ENCODE measurements around the gene CARD11.

Gene CARD11

DNA sequence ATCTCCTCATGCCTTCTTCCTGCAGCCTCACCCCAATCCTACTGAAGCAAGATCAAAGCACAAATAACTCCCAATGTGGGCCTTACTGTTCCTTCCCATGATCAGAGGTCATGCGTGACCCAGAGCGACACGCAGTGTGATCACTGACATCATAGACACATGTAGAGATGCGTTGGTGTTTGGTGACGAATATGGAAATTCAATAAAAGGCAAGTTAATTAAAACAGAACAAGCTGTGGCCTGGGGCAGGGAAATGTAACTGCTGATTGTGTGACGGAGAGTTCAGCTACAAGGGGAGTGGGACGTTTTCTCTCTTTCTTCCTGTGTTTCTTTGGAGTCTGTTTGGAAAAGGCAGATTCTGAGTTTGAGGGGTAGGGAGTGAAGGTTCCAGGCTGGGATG, 34.8 kb upstream of the CARD11 start:
- TF ChIP-seq, protein P1, sequence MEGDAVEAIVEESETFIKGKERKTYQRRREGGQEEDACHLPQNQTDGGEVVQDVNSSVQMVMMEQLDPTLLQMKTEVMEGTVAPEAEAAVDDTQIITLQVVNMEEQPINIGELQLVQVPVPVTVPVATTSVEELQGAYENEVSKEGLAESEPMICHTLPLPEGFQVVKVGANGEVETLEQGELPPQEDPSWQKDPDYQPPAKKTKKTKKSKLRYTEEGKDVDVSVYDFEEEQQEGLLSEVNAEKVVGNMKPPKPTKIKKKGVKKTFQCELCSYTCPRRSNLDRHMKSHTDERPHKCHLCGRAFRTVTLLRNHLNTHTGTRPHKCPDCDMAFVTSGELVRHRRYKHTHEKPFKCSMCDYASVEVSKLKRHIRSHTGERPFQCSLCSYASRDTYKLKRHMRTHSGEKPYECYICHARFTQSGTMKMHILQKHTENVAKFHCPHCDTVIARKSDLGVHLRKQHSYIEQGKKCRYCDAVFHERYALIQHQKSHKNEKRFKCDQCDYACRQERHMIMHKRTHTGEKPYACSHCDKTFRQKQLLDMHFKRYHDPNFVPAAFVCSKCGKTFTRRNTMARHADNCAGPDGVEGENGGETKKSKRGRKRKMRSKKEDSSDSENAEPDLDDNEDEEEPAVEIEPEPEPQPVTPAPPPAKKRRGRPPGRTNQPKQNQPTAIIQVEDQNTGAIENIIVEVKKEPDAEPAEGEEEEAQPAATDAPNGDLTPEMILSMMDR (IDR thresholded peaks at IDR 0.05) = no peak
- Histone ChIP-seq H3K36me3 (ENCODE audit: control insufficient read depth, insufficient read depth, low read length) (no peaks in the 10 kb centered on the region), H3K4me2 (ENCODE audit: low read length) (no peak overlapping the region), H3K27ac (no peak overlapping the region), H3K4me1 (no peaks in the 10 kb centered on the region), H2AFZ (no peak overlapping the region), H3K27me3 (ENCODE audit: control insufficient read depth, insufficient read depth, low read length) (no peaks in the 10 kb centered on the region), H3K79me2 (no peaks in the 10 kb centered on the region), H3K9ac (no peak overlapping the region), H3K4me3 (ENCODE audit: low read depth, low read length) (no peak overlapping the region), H3K9me3 (ENCODE audit: control insufficient read depth, low read length) (peaks cover 2% of the 10 kb centered on the region)

DNA sequence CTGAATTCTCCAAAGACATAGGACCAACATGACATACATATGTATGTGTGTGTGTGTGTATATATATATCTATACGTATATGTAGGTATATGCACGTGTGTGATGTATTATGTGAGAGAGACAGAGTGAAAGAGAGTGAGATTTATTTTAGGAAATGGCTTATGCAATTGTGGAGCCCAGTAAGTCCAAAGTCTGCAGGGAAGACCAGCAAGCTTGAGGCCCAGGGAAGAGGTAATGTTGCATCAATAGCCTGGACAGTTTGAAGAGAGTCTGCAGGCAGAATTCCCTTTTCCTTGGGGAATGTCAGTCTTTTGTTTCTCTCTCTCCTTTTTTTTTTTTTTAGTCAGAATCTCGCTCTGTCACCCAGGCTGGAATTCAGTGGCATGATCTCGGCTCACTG, 33.0 kb upstream of the CARD11 start:
- TF ChIP-seq, protein P1 (IDR thresholded peaks at IDR 0.05) = no peak

DNA sequence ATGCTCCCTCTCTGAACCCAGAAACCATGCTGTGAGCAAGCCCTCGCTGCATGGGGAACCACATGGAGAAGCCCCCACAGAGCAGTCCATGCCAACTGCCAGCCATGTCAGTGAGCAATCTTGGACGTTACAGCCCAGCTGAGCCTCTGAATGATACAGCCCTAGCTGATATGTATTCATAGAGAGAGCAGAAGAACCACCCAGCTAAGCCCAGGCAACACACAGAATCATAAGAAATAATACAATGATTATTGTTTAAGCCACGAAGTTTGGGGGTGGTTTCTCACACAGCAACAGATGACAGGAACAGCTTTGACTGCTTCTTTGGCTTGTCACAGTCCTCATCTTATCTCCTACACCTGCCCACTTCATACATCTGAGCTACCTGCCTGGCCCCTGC, 32.5 kb upstream of the CARD11 start:
- Histone ChIP-seq H3K4me2 (ENCODE audit: low read length) (no peak overlapping the region), H3K4me3 (ENCODE audit: low read depth, low read length) (no peak overlapping the region), H2AFZ (no peak overlapping the region), H3K36me3 (ENCODE audit: control insufficient read depth, insufficient read depth, low read length) (no peaks in the 10 kb centered on the region), H3K9ac (no peak overlapping the region), H3K4me1 (no peaks in the 10 kb centered on the region), H3K79me2 (no peaks in the 10 kb centered on the region), H3K27ac (no peak overlapping the region), H3K27me3 (ENCODE audit: control insufficient read depth, insufficient read depth, low read length) (no peaks in the 10 kb centered on the region), H3K9me3 (ENCODE audit: control insufficient read depth, low read length) (peaks cover 2% of the 10 kb centered on the region)
- TF ChIP-seq, protein P1 (IDR thresholded peaks at IDR 0.05) = no peak

More for the DNA sequence above, 33.0 kb upstream of the CARD11 start:
- Histone ChIP-seq H3K4me1 (no peaks in the 10 kb centered on the region), H2AFZ (no peak overlapping the region), H3K9ac (no peak overlapping the region), H3K36me3 (ENCODE audit: control insufficient read depth, insufficient read depth, low read length) (no peaks in the 10 kb centered on the region), H3K27ac (no peak overlapping the region), H3K9me3 (ENCODE audit: control insufficient read depth, low read length) (peaks cover 2% of the 10 kb centered on the region), H3K4me2 (ENCODE audit: low read length) (no peak overlapping the region), H3K79me2 (no peaks in the 10 kb centered on the region), H3K27me3 (ENCODE audit: control insufficient read depth, insufficient read depth, low read length) (no peaks in the 10 kb centered on the region), H3K4me3 (ENCODE audit: low read depth, low read length) (no peak overlapping the region)

DNA sequence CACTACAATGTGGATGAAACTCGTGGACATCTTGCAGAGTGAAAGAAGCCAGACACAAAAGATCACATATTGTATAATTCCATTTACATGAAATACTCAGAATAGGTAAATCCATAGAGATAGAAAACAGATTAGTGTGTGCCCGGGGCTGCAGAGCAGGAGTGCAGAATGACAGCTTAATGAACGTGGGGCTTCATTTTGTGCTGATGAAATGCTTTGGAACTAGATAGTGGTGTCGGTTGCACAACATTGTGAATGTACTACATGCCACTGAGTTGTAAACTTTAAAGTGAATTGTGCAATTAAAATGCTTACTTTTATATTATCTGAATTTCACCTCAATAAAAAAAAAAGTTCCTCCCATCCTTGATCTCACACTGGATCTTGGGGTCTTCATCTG, 31.8 kb upstream of the CARD11 start:
- TF ChIP-seq, protein P1 (IDR thresholded peaks at IDR 0.05) = no peak
- no peaks in the 10 kb centered on the region for H3K36me3 ChIP-seq (ENCODE audit: control insufficient read depth, insufficient read depth, low read length)
- no peaks in the 10 kb centered on the region for H3K79me2 ChIP-seq
- H2AFZ ChIP-seq = no peak overlapping the region
- H3K27me3 ChIP-seq (ENCODE audit: control insufficient read depth, insufficient read depth, low read length) = no peaks in the 10 kb centered on the region
- H3K27ac ChIP-seq = no peak overlapping the region
- H3K4me3 ChIP-seq (ENCODE audit: low read depth, low read length) = no peak overlapping the region
- no peak overlapping the region for H3K4me2 ChIP-seq (ENCODE audit: low read length)
- no peak overlapping the region for H3K9ac ChIP-seq
- peaks cover 2% of the 10 kb centered on the region for H3K9me3 ChIP-seq (ENCODE audit: control insufficient read depth, low read length)
- no peaks in the 10 kb centered on the region for H3K4me1 ChIP-seq

DNA sequence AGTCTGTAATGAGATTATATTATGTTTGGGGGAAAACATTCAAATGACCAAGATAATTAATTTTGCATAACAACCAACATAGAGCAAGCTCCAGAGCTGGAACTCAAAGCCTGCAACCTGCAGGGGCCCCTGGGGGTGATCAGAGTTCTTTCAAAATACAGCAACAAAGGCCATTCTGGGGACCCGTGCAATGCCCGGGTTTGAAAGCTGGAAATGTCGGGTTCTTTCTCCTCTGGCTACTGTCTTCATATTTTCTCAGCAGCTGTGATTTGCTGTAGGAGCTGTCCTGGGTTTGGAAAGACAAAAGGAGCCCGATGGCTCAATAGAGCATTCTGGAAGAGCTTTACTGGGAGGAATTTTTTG, 30.8 kb upstream of the CARD11 start:
- H3K9ac ChIP-seq = no peak overlapping the region
- no peak overlapping the region for H3K27ac ChIP-seq
- no peaks in the 10 kb centered on the region for H3K27me3 ChIP-seq (ENCODE audit: control insufficient read depth, insufficient read depth, low read length)
- no peaks in the 10 kb centered on the region for H3K4me1 ChIP-seq
- peaks cover 2% of the 10 kb centered on the region for H3K9me3 ChIP-seq (ENCODE audit: control insufficient read depth, low read length)
- no peak overlapping the region for H3K4me3 ChIP-seq (ENCODE audit: low read depth, low read length)
- no peaks in the 10 kb centered on the region for H3K36me3 ChIP-seq (ENCODE audit: control insufficient read depth, insufficient read depth, low read length)
- no peaks in the 10 kb centered on the region for H3K79me2 ChIP-seq
- TF ChIP-seq, protein P1 (IDR thresholded peaks at IDR 0.05) = no peak
- no peak overlapping the region for H3K4me2 ChIP-seq (ENCODE audit: low read length)
- H2AFZ ChIP-seq = no peak overlapping the region

All from parathyroid adenoma (tissue), 2 donors.